Activated T-cell treated with anti-CD3 and anti-CD28 coated beads, Interleukin-2, amount 50 U/mL, for 72 hours (primary cell): Measurements from ENCODE around the gene TTLL3. TPM values are rescaled to one million over a fixed set of nuclear protein-coding genes. Genes with fewer than 3 reads are reported as not detected.
"Not testable (repeated sequence)": the region's sequence is repeated elsewhere in the genome, so short reads cannot be mapped to it uniquely, and the experiment has no call there.

Experiments used
- ATAC-seq, 2 donors: fragments of 150-1000 bp; cut with Tn5 transposase; replicated peaks in 1 of 2; 2 replicates each; pipeline ENCODE4 v1.10.0; 2021; ENCODE audit warnings: moderate library complexity in 2 of 2, mild to moderate bottlenecking in 1 of 2
- DNase-seq, 2 donors: peaks; one replicate each; pipeline ENCODE4 v3.0.0; 2021 to 2022; ENCODE audit warnings: mixed read lengths in 1 of 2
- H3K27ac Mint-ChIP-seq: one replicate; pipeline ENCODE4 v1.8.0; 2022; ENCODE audit warnings: mild to moderate bottlenecking, moderate library complexity, mixed read lengths
- H3K27me3 Mint-ChIP-seq: one replicate; pipeline ENCODE4 v1.8.0; 2022; ENCODE audit warnings: low read depth, mixed read lengths
- H3K36me3 Mint-ChIP-seq, 2 donors: one replicate each; pipeline ENCODE4 v1.8.0; 2022; ENCODE audit warnings: mixed read lengths in 2 of 2, mild to moderate bottlenecking in 1 of 2; ENCODE audit not compliant: insufficient read depth in 2 of 2
- H3K4me1 Mint-ChIP-seq: one replicate; pipeline ENCODE4 v1.8.0; 2022; ENCODE audit warnings: low read depth, mixed read lengths
- H3K4me3 Mint-ChIP-seq, 2 donors: one replicate each; pipeline ENCODE4 v1.8.0; 2022; ENCODE audit warnings: mild to moderate bottlenecking in 2 of 2, mixed read lengths in 2 of 2, moderate library complexity in 2 of 2
- H3K9me3 Mint-ChIP-seq, 2 donors: one replicate each; pipeline ENCODE4 v1.8.0; 2022; ENCODE audit warnings: mixed read lengths in 2 of 2
- total RNA-seq, 2 donors: library from RNA; stranded (reverse); gene quantifications; one replicate each; pipeline ENCODE4 v1.2.3, GENCODE V29; 2022

TTLL3 gene
- 10 to 100 TPM; 63.6 to 75.5 TPM for total RNA-seq

DNA sequence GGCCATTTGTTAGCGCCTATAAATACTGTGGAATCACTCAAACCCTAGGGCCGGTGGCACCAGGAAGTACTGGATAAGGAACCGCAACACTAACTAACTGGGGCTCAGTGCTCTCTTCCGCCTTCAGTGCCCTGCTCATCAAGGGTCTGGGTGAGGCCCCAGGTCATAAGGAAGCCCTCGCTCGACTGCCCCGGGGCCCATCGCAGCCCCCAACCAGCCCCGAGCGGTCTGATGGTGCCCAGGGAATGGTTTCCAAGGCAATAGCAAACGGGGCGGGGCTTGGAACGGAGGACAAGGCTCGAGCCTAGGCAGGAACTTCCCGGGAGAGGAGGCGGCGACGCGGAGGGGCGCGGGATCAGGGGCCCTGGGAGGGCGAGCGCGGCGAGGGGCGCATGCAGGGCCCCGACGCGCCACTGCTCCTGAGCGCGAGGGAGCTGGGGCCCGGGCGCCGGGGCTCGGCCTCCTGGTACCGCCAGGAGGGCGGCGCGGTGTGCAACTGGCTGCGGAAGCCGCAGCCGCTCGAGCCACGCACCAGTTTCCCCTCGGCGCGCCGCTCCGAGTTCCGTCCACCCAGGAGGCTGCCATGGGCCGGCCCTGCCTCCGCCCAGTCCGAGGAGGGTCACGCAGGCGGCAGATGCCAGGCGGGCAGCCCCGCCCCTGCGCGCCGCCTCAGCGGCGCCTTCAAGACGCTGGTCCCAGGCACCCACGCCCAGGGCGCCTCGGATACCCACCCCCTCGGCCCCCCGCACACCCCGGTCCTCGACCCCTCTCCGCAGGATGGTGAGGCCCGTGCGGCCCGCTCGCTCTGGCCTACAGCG is at the start of gene TTLL3:
Gene TTLL3, plus strand, starts transcription at position 648 of the 818 bp plus-strand sequence. CDS start 400 bp downstream, outside the sequence.
- Mint-ChIP-seq H3K9me3 (no peaks in the 10 kb centered on the region), H3K27ac (peak within 1 kb of the TSS; percentile 96), H3K4me3 (peak within 1 kb of the TSS; percentile 92 to 96), H3K27me3 (no peaks in the 10 kb centered on the region), H3K4me1 (peaks cover 39% of the 10 kb centered on the region), H3K36me3 (peaks cover 10 to 24% of the 10 kb centered on the region in 2 donors)
- ATAC-seq (peak; percentile 57 to 63), DNase-seq (peak; percentile 49 to 57)

DNA sequence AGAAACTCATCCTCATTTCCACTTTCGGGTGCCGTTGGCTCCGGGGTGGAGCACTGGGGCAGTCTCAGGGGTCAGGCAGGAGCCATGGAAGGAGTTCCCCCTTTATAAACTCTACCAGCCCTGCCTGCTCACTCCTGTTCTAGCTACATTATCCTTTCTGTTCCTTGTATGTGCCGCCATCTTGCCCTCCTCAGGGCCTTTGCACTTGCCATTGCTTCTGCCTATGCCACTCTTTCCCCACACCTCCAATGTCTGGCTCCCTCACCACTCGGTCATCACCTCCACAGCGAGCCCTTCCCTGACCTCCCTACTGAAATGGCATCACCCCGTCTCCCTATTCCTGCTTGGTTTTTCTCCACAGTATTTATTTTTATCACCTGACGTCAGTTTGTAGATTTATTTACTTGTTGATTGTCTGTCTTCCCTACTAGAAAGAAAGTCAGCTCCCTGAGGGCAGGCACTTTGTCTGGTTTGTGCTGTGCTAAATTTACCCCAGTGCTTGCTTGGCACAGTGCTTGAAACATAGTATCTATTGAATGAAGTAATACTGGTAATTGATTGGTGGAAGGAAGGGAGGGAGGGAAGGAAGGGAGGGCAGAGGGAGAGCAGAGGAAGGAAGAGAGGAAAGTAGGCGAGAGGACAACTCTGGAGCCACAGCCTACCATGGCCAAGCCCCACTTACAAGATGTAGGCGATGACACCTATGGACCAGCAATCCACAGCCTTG is 49.1 kb upstream of the TTLL3 start:
- H3K27ac Mint-ChIP-seq: peak overlapping the region; percentile 70
- peaks cover 13 to 25% of the 10 kb centered on the region in 2 donors for H3K36me3 Mint-ChIP-seq
- DNase-seq (no peak), ATAC-seq (no peak)
- no peaks in the 10 kb centered on the region for H3K9me3 Mint-ChIP-seq
- H3K4me3 Mint-ChIP-seq: no peak overlapping the region
- H3K27me3 Mint-ChIP-seq: no peaks in the 10 kb centered on the region
- H3K4me1 Mint-ChIP-seq: peaks cover 12% of the 10 kb centered on the region

DNA sequence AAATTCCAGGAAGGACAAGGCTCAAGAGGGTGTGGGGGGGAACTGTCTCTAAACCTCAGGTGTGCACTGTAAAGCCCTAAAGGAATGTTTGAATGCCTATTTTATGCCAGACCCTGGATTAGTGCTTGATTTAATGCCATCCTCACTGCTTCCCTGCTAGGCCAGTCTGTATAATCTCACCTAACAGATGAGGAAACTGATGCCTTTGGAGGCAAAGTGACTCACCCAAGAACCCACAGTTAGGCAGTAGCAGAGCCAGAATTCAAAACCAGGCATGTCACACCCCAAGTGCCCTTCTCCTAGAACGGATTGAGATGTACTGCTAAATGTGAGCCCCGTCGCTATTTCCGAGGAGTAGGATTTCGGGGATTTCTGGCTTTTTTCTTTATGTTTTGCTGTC is 48.1 kb upstream of the TTLL3 start:
- Mint-ChIP-seq H3K4me3 (no peak overlapping the region), H3K36me3 (peaks cover 15 to 17% of the 10 kb centered on the region in 2 donors), H3K4me1 (peaks cover 13% of the 10 kb centered on the region), H3K9me3 (no peaks in the 10 kb centered on the region), H3K27me3 (no peaks in the 10 kb centered on the region), H3K27ac (no peak overlapping the region)
- ATAC-seq (peak in 1 of 2 donors; percentile 24), DNase-seq (no peak)

DNA sequence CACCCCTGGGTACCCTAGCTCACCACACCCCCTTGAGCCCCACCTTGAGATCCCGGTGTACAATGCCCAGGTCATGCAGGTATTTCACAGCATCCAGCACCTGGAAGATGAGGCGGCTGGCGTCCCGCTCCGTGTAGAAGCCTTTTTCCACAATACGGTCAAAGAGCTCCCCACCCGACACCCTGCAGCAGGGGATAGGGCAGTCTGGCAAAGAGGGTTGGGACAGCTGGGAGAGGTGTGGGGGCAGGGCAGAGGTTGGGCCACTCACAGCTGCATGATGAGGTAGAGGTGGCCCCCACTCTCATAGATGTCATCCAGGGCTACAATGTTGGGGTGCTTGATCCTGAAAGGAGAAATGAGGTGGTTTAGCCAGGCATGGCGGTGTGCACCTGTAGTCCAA is 47.2 kb upstream of the TTLL3 start:
- no peak overlapping the region for H3K27ac Mint-ChIP-seq
- ATAC-seq (no peak), DNase-seq (no peak)
- H3K4me3 Mint-ChIP-seq: no peak overlapping the region
- H3K36me3 Mint-ChIP-seq: peaks cover 16 to 19% of the 10 kb centered on the region in 2 donors
- H3K27me3 Mint-ChIP-seq: no peaks in the 10 kb centered on the region
- peaks cover 18% of the 10 kb centered on the region for H3K4me1 Mint-ChIP-seq
- H3K9me3 Mint-ChIP-seq: no peaks in the 10 kb centered on the region

- no peaks in the 10 kb centered on the region for H3K9me3 Mint-ChIP-seq
- H3K4me3 Mint-ChIP-seq: no peak overlapping the region
- ATAC-seq (no peak), DNase-seq (no peak)
- no peak overlapping the region for H3K27ac Mint-ChIP-seq
- H3K4me1 Mint-ChIP-seq: peaks cover 45% of the 10 kb centered on the region
- peaks cover 8 to 12% of the 10 kb centered on the region in 2 donors for H3K36me3 Mint-ChIP-seq
- H3K27me3 Mint-ChIP-seq: no peaks in the 10 kb centered on the region
Measured at GRCh38 chr3:9765865-9766264, 44.2 kb upstream of the TTLL3 start.

DNA sequence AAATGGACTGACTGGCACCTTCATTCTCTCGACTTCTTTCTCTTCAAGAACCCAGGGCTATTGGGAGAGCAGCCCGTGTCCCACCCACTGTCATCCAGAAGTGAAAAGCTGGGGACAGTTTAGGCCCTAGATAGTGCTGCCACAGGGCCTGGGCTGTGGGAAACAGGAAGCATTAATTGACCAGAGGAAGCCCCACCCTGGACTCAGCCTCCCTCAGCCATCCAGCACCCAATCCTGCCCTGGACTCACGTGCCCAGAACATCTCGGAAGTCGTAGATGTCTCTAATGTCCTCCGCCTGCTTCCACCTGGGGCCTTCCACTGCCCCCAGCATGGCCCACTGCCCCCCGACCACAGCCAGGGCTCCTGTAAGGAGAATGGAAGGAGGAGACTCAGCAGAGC is 42.6 kb upstream of the TTLL3 start:
- no peak for ATAC-seq
- H3K4me3 Mint-ChIP-seq: peak overlapping the region; percentile 78 to 88
- H3K4me1 Mint-ChIP-seq: peaks cover 49% of the 10 kb centered on the region
- DNase-seq: no peak
- H3K36me3 Mint-ChIP-seq: peaks cover 4 to 8% of the 10 kb centered on the region in 2 donors
- no peak overlapping the region for H3K27ac Mint-ChIP-seq
- H3K27me3 Mint-ChIP-seq: no peaks in the 10 kb centered on the region
- no peaks in the 10 kb centered on the region for H3K9me3 Mint-ChIP-seq

- H3K4me1 Mint-ChIP-seq: peaks cover 49% of the 10 kb centered on the region
- no peaks in the 10 kb centered on the region for H3K9me3 Mint-ChIP-seq
- no peaks in the 10 kb centered on the region for H3K27me3 Mint-ChIP-seq
- H3K27ac Mint-ChIP-seq: no peak overlapping the region
- DNase-seq: no peak
- ATAC-seq: no peak
- H3K36me3 Mint-ChIP-seq: peaks cover 4 to 8% of the 10 kb centered on the region in 2 donors
- peak overlapping the region; percentile 78 to 88 for H3K4me3 Mint-ChIP-seq
Measured at GRCh38 chr3:9768141-9768775, 41.8 kb upstream of the TTLL3 start.

DNA sequence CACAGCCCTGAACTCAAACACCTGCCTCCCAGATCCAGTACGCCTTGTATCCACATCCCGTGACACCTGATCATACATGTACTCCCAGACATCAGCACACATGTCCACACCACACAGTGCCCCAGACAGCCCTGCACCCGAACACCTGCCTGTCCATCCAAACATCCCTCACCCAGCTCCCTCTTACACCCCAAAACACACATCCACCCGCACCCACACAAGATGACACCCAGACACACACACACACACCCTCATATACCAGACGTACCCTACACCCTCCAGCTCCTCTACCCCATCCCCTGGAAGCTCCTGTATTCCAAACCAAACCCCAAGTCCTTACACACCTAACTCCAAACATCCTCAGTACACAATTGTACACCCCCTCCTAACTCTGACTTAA is 41.0 kb upstream of the TTLL3 start:
- peaks cover 4 to 8% of the 10 kb centered on the region in 2 donors for H3K36me3 Mint-ChIP-seq
- H3K9me3 Mint-ChIP-seq: no peaks in the 10 kb centered on the region
- no peak for DNase-seq
- no peaks in the 10 kb centered on the region for H3K27me3 Mint-ChIP-seq
- ATAC-seq: no peak
- H3K4me1 Mint-ChIP-seq: peaks cover 49% of the 10 kb centered on the region
- peak overlapping the region; percentile 22 for H3K27ac Mint-ChIP-seq
- H3K4me3 Mint-ChIP-seq: peak overlapping the region; percentile 78 to 88

GRCh38 chr3:9769426-9770275 is 40.4 kb upstream of the TTLL3 start, which contains the start of gene CAMK1:
TSS of gene CAMK1 (minus strand) at chr3:9769947. CDS start at chr3:9767749, 2,198 bp downstream.
- Mint-ChIP-seq H3K36me3 (peaks cover 4 to 8% of the 10 kb centered on the region in 2 donors), H3K4me3 (peak within 1 kb of the TSS; percentile 78 to 88), H3K27me3 (no peaks in the 10 kb centered on the region), H3K27ac (peak within 1 kb of the TSS; percentile 30), H3K9me3 (no peaks in the 10 kb centered on the region), H3K4me1 (peaks cover 49% of the 10 kb centered on the region)
- peak; percentile 98 for ATAC-seq
- DNase-seq: peak; percentile 80 to 87

- no peak for ATAC-seq
- Mint-ChIP-seq H3K9me3 (no peaks in the 10 kb centered on the region), H3K36me3 (peaks cover 4 to 8% of the 10 kb centered on the region in 2 donors), H3K4me1 (peaks cover 44% of the 10 kb centered on the region), H3K27me3 (no peaks in the 10 kb centered on the region), H3K4me3 (peak overlapping the region; percentile 78 to 88), H3K27ac (no peak overlapping the region)
- no peak for DNase-seq
Measured at GRCh38 chr3:9770276-9770812, 39.7 kb upstream of the TTLL3 start.

DNA sequence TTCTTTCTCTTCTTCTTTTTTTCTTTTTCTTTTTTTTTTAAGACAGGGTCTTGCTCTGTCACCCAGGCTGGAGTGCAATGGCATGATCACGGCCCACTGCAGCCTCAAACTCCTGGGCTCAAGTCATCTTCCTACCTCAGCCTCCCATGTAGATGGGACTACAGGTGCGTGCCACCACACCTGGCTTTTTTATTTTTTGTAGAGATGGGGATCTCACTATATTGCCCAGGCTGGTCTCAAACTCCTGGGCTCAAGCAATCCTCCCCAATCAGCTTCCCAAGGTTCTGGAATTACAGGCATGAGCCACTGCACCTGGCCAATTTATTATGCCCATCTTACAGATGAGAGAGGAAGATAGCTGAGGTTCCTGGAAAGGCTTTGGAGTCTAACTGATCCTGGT is 39.1 kb upstream of the TTLL3 start:
- not testable (repeated sequence) for ATAC-seq, DNase-seq, H3K36me3 Mint-ChIP-seq, H3K27me3 Mint-ChIP-seq, H3K27ac Mint-ChIP-seq, H3K9me3 Mint-ChIP-seq
- H3K4me1 Mint-ChIP-seq: peaks cover 40% of the 10 kb centered on the region
- peak overlapping the region; percentile 78 to 88 for H3K4me3 Mint-ChIP-seq
